Mesothelial cell of epicardium (in vitro differentiated cells): ENCODE results near the gene NPY4R. TPM values are rescaled to one million over a fixed set of nuclear protein-coding genes. Genes with fewer than 3 reads are reported as not detected.
"Not testable (repeated sequence)": the region's sequence is repeated elsewhere in the genome, so short reads cannot be mapped to it uniquely, and the experiment has no call there.

Experiments used
- DNase-seq, 2 experiments: peaks; one replicate each; pipeline ENCODE4 v3.0.0; 2021; ENCODE audit warnings: low spot score in 2 of 2; ENCODE audit not compliant: unreplicated experiment in 2 of 2
- H3K27ac Mint-ChIP-seq: 2 replicates; pipeline ENCODE4 v1.8.0; 2021; ENCODE audit warnings: mixed read lengths
- H3K27me3 Mint-ChIP-seq: 2 replicates; pipeline ENCODE4 v1.8.0; 2021; ENCODE audit warnings: low read depth, mixed read lengths
- H3K36me3 Mint-ChIP-seq: 2 replicates; pipeline ENCODE4 v1.8.0; 2021; ENCODE audit warnings: mixed read lengths
- H3K4me1 Mint-ChIP-seq: 2 replicates; pipeline ENCODE4 v1.8.0; 2021; ENCODE audit warnings: mixed read lengths
- H3K4me3 Mint-ChIP-seq: 2 replicates; pipeline ENCODE4 v1.8.0; 2021; ENCODE audit warnings: mild to moderate bottlenecking, moderate library complexity, mixed read lengths
- H3K9me3 Mint-ChIP-seq: 2 replicates; pipeline ENCODE4 v1.8.0; 2021; ENCODE audit warnings: mixed read lengths
- CTCF ChIP-seq: fragments of 200-600 bp; sonication (generic); IDR thresholded peaks from one replicate; pipeline ENCODE4 v1.5.0; 2021; ENCODE audit warnings: antibody characterized with exemption; ENCODE audit not compliant: unreplicated experiment
- total RNA-seq: library from RNA; stranded (reverse); gene quantifications from 3 replicates; pipeline ENCODE4 v1.2.1, GENCODE V29; 2021

The NPY4R gene
- 0.14 TPM in 1 of 3 replicates, not detected in the others for total RNA-seq

GRCh38 chr10:46465765-46466164 lies at the start of gene NPY4R:
Gene NPY4R, minus strand, starts transcription at chr10:46465958. Its CDS starts 3,323 bp downstream, at chr10:46462635.
- not testable (repeated sequence) for DNase-seq

GRCh38 chr10:46515366-46515765 lies 49.6 kb upstream of the NPY4R start:
- H3K27ac Mint-ChIP-seq = no peak overlapping the region
- H3K36me3 Mint-ChIP-seq = no peaks in the 10 kb centered on the region
- TF ChIP-seq CTCF = no peak
- no peak overlapping the region for H3K4me3 Mint-ChIP-seq
- no peaks in the 10 kb centered on the region for H3K27me3 Mint-ChIP-seq
- no peak for DNase-seq
- no peaks in the 10 kb centered on the region for H3K9me3 Mint-ChIP-seq
- H3K4me1 Mint-ChIP-seq = no peaks in the 10 kb centered on the region

More at GRCh38 chr10:46465765-46466164, at the start of gene NPY4R:
- not testable (repeated sequence) for H3K4me1 Mint-ChIP-seq, H3K36me3 Mint-ChIP-seq, H3K9me3 Mint-ChIP-seq, H3K4me3 Mint-ChIP-seq, H3K27ac Mint-ChIP-seq, H3K27me3 Mint-ChIP-seq

- H3K4me1 Mint-ChIP-seq = no peaks in the 10 kb centered on the region
- TF ChIP-seq CTCF = no peak
- H3K27me3 Mint-ChIP-seq = no peaks in the 10 kb centered on the region
- H3K27ac Mint-ChIP-seq = no peak overlapping the region
- H3K36me3 Mint-ChIP-seq = no peaks in the 10 kb centered on the region
- H3K4me3 Mint-ChIP-seq = no peak overlapping the region
- DNase-seq = no peak
- H3K9me3 Mint-ChIP-seq = no peaks in the 10 kb centered on the region
Observed at GRCh38 chr10:46514899-46515298, 49.1 kb upstream of the NPY4R start.

- Mint-ChIP-seq H3K27ac (no peak overlapping the region), H3K4me1 (no peaks in the 10 kb centered on the region), H3K9me3 (no peaks in the 10 kb centered on the region), H3K36me3 (no peaks in the 10 kb centered on the region), H3K27me3 (no peaks in the 10 kb centered on the region), H3K4me3 (no peak overlapping the region)
- DNase-seq = peak; percentile 16 to 33
- no peak for TF ChIP-seq CTCF
Observed at GRCh38 chr10:46514431-46514861, 48.7 kb upstream of the NPY4R start.

- H3K4me1 Mint-ChIP-seq, H3K36me3 Mint-ChIP-seq, H3K27ac Mint-ChIP-seq, H3K9me3 Mint-ChIP-seq, DNase-seq, H3K27me3 Mint-ChIP-seq, H3K4me3 Mint-ChIP-seq: not testable (repeated sequence)
Observed at GRCh38 chr10:46513333-46513732, 47.6 kb upstream of the NPY4R start.

- not testable (repeated sequence) for H3K4me3 Mint-ChIP-seq, H3K9me3 Mint-ChIP-seq, H3K27ac Mint-ChIP-seq, H3K27me3 Mint-ChIP-seq, H3K36me3 Mint-ChIP-seq, H3K4me1 Mint-ChIP-seq, DNase-seq
Observed at GRCh38 chr10:46512725-46513124, 47.0 kb upstream of the NPY4R start.

- not testable (repeated sequence) for H3K9me3 Mint-ChIP-seq, DNase-seq, H3K27ac Mint-ChIP-seq, H3K4me3 Mint-ChIP-seq, H3K4me1 Mint-ChIP-seq, H3K27me3 Mint-ChIP-seq, H3K36me3 Mint-ChIP-seq
Observed at GRCh38 chr10:46512002-46512401, 46.2 kb upstream of the NPY4R start.

GRCh38 chr10:46499990-46500389 lies 34.2 kb upstream of the NPY4R start:
- not testable (repeated sequence) for H3K9me3 Mint-ChIP-seq, H3K4me1 Mint-ChIP-seq, H3K27me3 Mint-ChIP-seq, H3K36me3 Mint-ChIP-seq, H3K27ac Mint-ChIP-seq, H3K4me3 Mint-ChIP-seq, DNase-seq

GRCh38 chr10:46498985-46499703 lies 33.4 kb upstream of the NPY4R start:
- H3K36me3 Mint-ChIP-seq, H3K27ac Mint-ChIP-seq, H3K27me3 Mint-ChIP-seq, H3K9me3 Mint-ChIP-seq, DNase-seq, H3K4me3 Mint-ChIP-seq, H3K4me1 Mint-ChIP-seq: not testable (repeated sequence)

- H3K4me1 Mint-ChIP-seq, DNase-seq, H3K9me3 Mint-ChIP-seq, H3K4me3 Mint-ChIP-seq, H3K36me3 Mint-ChIP-seq, H3K27me3 Mint-ChIP-seq, H3K27ac Mint-ChIP-seq: not testable (repeated sequence)
Observed at GRCh38 chr10:46497878-46498277, 32.1 kb upstream of the NPY4R start.

- not testable (repeated sequence) for H3K27ac Mint-ChIP-seq, H3K4me3 Mint-ChIP-seq, H3K9me3 Mint-ChIP-seq, H3K36me3 Mint-ChIP-seq, DNase-seq, H3K4me1 Mint-ChIP-seq, H3K27me3 Mint-ChIP-seq
Observed at GRCh38 chr10:46497401-46497800, 31.6 kb upstream of the NPY4R start.
